Osteocyte (in vitro differentiated cells): Measurements from ENCODE around the gene IMPDH2. TPM values are rescaled to one million over a fixed set of nuclear protein-coding genes. Genes with fewer than 3 reads are reported as not detected.
A peak's percentile ranks its signal among the peaks of the same experiment; 100 is the strongest.
"Not testable (repeated sequence)": the region's sequence is repeated elsewhere in the genome, so short reads cannot be mapped to it uniquely, and the experiment has no call there.

Source experiments
- DNase-seq: peaks from one replicate; pipeline ENCODE4 v3.0.0; 2021; ENCODE audit warnings: mixed read lengths; ENCODE audit not compliant: unreplicated experiment; ENCODE audit errors: extremely low spot score
- H3K27ac Mint-ChIP-seq: one replicate; pipeline ENCODE4 v1.8.0; 2021; ENCODE audit warnings: mild to moderate bottlenecking, mixed read lengths; ENCODE audit not compliant: unreplicated experiment
- H3K27me3 Mint-ChIP-seq: one replicate; pipeline ENCODE4 v1.8.0; 2021; ENCODE audit warnings: mixed read lengths; ENCODE audit not compliant: unreplicated experiment
- H3K36me3 Mint-ChIP-seq: one replicate; pipeline ENCODE4 v1.8.0; 2021; ENCODE audit warnings: mixed read lengths; ENCODE audit not compliant: unreplicated experiment
- H3K4me1 Mint-ChIP-seq: one replicate; pipeline ENCODE4 v1.8.0; 2021; ENCODE audit warnings: mixed read lengths; ENCODE audit not compliant: unreplicated experiment
- H3K4me3 Mint-ChIP-seq: one replicate; pipeline ENCODE4 v1.8.0; 2021; ENCODE audit warnings: mild to moderate bottlenecking, moderate library complexity, mixed read lengths; ENCODE audit not compliant: unreplicated experiment
- H3K9me3 Mint-ChIP-seq: one replicate; pipeline ENCODE4 v1.8.0; 2021; ENCODE audit warnings: mixed read lengths; ENCODE audit not compliant: unreplicated experiment
- CTCF ChIP-seq: fragments of 200-600 bp; sonication (generic); IDR thresholded peaks from 2 replicates; pipeline ENCODE4 v1.5.0; 2021; ENCODE audit warnings: antibody characterized with exemption, mild to moderate bottlenecking, moderate library complexity
- total RNA-seq: library from RNA; stranded (reverse); gene quantifications from 2 replicates; pipeline ENCODE4 v1.2.1, GENCODE V29; 2021

IMPDH2 gene
- total RNA-seq, 1 donor from 2014 or later = 202 TPM

DNA sequence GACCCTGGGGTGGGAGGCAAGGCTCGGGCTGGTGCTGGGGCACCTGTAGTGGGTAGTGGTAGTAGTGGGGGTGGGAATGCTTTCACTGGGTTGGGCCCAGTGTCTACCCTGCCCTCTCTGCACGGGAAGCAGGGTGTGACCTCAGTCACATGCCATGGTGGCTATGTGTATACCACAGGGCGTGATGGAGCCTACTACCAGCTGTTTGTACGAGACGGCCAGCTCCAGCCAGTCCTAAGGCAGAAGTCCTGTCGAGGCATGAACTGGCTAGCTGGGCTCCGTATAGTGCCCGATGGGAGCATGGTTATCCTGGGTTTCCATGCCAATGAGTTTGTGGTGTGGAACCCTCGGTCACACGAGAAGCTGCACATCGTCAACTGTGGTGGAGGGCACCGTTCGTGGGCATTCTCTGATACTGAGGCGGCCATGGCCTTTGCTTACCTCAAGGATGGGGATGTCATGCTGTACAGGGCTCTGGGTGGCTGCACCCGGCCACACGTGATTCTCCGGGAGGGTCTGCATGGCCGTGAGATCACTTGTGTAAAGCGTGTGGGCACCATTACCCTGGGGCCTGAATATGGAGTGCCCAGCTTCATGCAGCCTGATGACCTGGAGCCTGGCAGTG, 16.0 kb downstream of the IMPDH2 start:
- no peak for TF ChIP-seq CTCF
- no peaks in the 10 kb centered on the region for H3K9me3 Mint-ChIP-seq

DNA sequence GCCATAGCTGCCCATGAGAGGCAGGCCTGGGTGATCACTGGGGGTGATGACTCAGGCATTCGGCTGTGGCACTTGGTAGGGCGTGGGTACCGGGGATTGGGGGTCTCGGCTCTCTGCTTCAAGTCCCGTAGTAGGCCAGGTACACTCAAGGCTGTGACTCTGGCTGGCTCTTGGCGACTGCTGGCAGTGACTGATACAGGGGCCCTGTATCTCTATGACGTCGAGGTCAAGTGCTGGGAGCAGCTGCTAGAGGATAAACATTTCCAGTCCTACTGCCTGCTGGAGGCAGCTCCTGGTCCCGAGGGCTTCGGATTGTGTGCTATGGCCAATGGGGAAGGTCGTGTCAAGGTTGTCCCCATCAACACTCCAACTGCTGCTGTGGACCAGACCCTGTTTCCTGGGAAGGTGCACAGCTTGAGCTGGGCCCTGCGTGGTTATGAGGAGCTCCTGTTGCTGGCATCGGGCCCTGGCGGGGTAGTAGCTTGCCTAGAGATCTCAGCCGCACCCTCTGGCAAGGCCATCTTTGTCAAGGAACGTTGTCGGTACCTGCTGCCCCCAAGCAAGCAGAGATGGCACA, 16.7 kb downstream of the IMPDH2 start:
- Mint-ChIP-seq H3K4me3 (no peak overlapping the region), H3K36me3 (peaks cover 18% of the 10 kb centered on the region), H3K27me3 (no peaks in the 10 kb centered on the region), H3K4me1 (peaks cover 32% of the 10 kb centered on the region), H3K27ac (no peak overlapping the region), H3K9me3 (no peaks in the 10 kb centered on the region)
- DNase-seq = no peak
- no peak for TF ChIP-seq CTCF

More for the DNA sequence above, 16.0 kb downstream of the IMPDH2 start:
- peaks cover 18% of the 10 kb centered on the region for H3K36me3 Mint-ChIP-seq
- no peaks in the 10 kb centered on the region for H3K27me3 Mint-ChIP-seq
- no peak for DNase-seq
- H3K4me1 Mint-ChIP-seq = peaks cover 31% of the 10 kb centered on the region
- no peak overlapping the region for H3K4me3 Mint-ChIP-seq
- no peak overlapping the region for H3K27ac Mint-ChIP-seq

GRCh38 chr3:49009396-49009795, 19.8 kb downstream of the IMPDH2 start:
- H3K27me3 Mint-ChIP-seq = no peaks in the 10 kb centered on the region
- no peaks in the 10 kb centered on the region for H3K9me3 Mint-ChIP-seq
- H3K4me3 Mint-ChIP-seq = peak overlapping the region; percentile 60
- no peak for DNase-seq
- peaks cover 31% of the 10 kb centered on the region for H3K4me1 Mint-ChIP-seq
- TF ChIP-seq CTCF = no peak
- peaks cover 3% of the 10 kb centered on the region for H3K36me3 Mint-ChIP-seq
- H3K27ac Mint-ChIP-seq = peak overlapping the region; percentile 72

GRCh38 chr3:49008627-49009026, 20.6 kb downstream of the IMPDH2 start:
- peaks cover 31% of the 10 kb centered on the region for H3K4me1 Mint-ChIP-seq
- not testable (repeated sequence) for H3K9me3 Mint-ChIP-seq, H3K27me3 Mint-ChIP-seq, H3K36me3 Mint-ChIP-seq, DNase-seq
- H3K27ac Mint-ChIP-seq = peak overlapping the region; percentile 100
- H3K4me3 Mint-ChIP-seq = peak overlapping the region; percentile 100

DNA sequence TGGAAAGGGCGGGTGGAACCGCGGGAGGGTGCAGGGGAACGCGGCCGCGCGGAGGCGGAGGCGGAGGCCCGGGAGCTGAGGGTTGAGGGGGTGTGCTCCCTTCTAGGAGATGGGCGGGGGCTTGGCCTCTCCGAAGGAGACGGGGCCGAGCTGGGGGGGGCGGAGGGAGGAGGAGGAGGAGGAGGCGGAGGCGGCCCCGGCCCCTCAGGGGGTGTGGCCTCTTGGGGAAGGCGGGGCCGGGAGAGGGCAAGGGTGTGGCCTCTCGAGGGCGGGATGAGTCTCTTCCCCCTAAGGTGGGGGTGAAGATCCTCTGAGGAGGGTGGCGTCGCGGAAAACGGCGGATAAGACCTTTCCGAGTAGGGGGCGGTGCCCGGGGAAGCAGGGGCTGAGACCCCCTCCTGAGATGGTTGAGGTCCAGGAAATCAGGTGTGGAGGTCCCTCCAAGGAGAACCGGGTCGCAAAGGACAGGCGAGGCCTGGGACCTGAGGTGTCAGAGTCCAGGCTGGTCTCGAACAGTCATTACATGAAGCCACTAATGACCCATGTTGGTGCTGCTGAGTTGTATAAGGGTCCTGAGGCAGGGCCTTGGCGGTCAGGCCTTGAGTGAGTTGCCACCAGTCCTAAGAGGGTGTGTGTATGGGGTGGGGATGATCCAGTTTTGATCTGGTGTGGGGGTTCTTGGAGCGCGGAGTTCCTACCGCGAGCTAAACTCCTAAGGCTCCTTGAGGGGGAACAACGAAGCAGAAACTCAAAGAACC, 21.2 kb downstream of the IMPDH2 start:
- peaks cover 31% of the 10 kb centered on the region for H3K4me1 Mint-ChIP-seq

More for the DNA sequence above, 21.2 kb downstream of the IMPDH2 start:
- Mint-ChIP-seq H3K27me3 (no peaks in the 10 kb centered on the region), H3K36me3 (peaks cover 3% of the 10 kb centered on the region), H3K9me3 (no peaks in the 10 kb centered on the region), H3K27ac (peak overlapping the region; percentile 100), H3K4me3 (peak overlapping the region; percentile 100)
- no peak for TF ChIP-seq CTCF
- peak; percentile 92 for DNase-seq
